NOMO-1 treated with DMSO at 0.1 percent for 48 hours (cell line): ENCODE results near the gene TMTC1.
"Not testable (repeated sequence)": the region's sequence is repeated elsewhere in the genome, so short reads cannot be mapped to it uniquely, and the experiment has no call there.

Experiments used
- DNase-seq: peaks from one replicate; lab custom pipeline; 2025; ENCODE audit not compliant: unreplicated experiment; lab: John Stamatoyannopoulos, UW

Gene TMTC1

GRCh38 chr12:29783773-29784666 is at the start of gene TMTC1:
Gene TMTC1 (minus strand): TSS chr12:29783942. CDS start chr12:29783751, 191 bp downstream.
- peak; percentile 20 for DNase-seq

DNA sequence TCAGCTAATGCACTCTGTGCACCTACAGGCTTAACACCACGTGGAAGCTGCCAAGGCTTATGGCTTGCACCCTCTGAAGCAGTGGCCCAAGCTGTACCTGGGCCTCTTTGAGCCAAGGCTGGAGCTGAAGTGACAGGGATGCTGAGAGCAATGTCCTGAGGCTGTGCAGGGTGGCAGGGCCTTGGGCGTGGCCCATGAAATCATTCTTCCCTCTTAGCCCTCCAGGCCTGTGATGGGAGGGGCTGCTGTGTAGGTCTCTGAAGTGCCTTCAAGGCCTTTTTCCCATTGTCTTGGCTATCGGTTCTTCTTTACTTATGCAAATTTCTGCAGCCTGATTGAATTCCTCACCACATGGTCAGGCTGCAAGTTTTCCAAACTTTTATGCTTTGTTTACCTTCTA is 47.4 kb upstream of the TMTC1 start:
- no peak for DNase-seq

GRCh38 chr12:29830391-29830790 is 46.6 kb upstream of the TMTC1 start:
- no peak for DNase-seq

GRCh38 chr12:29818916-29819623 is 35.3 kb upstream of the TMTC1 start:
- DNase-seq, result no peak

GRCh38 chr12:29816874-29817725 is 33.4 kb upstream of the TMTC1 start:
- no peak for DNase-seq

GRCh38 chr12:29809616-29810361 is 26.0 kb upstream of the TMTC1 start:
- DNase-seq, result not testable (repeated sequence)

GRCh38 chr12:29807129-29807528 is 23.4 kb upstream of the TMTC1 start:
- DNase-seq, result no peak

DNA sequence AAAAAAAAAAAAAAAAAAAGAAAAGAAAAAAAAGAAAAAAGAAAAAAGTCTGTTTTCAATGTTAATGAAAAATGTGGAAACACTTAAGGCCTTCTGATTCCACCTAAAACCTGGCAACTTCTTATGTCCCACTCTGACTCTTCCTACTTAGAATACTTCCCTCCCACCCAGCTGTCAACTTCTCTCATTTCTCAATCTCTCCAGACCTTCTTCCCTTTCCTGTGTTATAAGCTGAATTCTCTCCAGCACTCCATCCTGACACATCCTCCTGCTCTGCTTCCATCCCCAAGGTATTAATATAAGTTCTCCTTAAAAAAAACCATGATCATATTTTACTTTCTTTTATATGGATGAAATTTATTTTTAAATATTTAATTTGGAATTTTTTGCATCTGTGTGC is 20.3 kb upstream of the TMTC1 start:
- DNase-seq, result no peak

DNA sequence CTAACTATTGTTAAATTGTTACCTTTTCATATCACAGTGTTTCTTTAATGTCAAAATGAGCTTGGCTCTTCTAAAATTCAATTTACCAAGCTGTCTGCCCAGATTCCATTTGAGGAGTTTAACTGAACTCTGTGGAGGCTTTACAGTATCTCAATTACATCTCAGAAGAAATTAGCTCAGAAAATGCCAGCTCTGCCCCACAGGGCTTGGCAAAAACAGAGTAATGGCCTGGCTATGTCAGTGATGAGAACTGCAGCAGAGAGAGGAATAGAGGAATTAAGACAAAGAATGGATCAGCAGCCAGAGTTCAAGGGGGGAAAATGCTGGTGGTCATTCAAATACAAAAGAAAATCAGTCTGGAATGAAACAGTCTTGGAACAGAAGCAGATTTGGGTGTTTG is 15.8 kb upstream of the TMTC1 start:
- no peak for DNase-seq

- DNase-seq, result no peak
Observed at GRCh38 chr12:29797565-29798355, 14.0 kb upstream of the TMTC1 start.

DNA sequence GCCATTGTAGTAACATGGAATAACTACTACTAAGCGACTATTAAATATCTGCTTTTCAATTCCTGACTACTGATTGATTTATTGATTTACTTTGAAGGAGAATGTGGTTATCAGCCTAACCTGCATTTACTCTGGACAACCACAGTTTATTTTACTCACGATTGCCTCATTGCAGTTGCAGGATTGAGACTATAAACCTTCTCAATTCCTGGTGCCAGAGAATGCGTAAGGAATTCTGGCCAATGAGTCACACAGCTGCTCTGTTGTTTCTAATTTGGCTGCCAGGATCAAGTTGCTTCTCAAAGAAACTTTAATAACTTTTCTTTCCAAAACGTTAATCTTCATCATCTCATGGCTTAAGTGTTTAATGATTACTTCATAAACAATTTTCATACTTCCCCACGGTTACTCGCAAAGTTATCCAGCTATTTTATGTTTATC is 13.1 kb upstream of the TMTC1 start:
- no peak for DNase-seq

- DNase-seq, result no peak
Observed at GRCh38 chr12:29795715-29796114, 12.0 kb upstream of the TMTC1 start.

- DNase-seq, result no peak
Observed at GRCh38 chr12:29794862-29795261, 11.1 kb upstream of the TMTC1 start.

GRCh38 chr12:29792853-29793252 is 9.1 kb upstream of the TMTC1 start:
- no peak for DNase-seq

DNA sequence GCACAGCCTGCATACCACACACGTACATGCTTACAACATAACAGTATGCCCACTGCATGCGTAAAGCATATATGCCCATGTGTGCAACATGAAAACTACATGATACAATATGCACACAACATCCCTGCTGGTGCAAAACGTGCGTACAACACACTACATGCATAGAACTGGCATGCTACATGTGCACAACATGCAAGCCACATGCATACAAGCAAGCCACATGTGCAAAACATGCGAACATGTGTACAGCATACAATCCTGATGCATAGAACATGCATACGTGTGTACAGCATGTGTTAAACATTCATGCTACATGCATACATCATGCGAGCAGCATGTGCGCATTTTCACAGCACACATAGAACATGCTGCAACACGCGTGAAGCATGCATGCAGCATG is 8.4 kb upstream of the TMTC1 start:
- DNase-seq, result no peak

- no peak for DNase-seq
Observed at GRCh38 chr12:29782871-29783772, 620 bp downstream of the TMTC1 start.

GRCh38 chr12:29782285-29782870 is 1.4 kb downstream of the TMTC1 start:
- DNase-seq, result peak; percentile 97

GRCh38 chr12:29781705-29782266 is 2.0 kb downstream of the TMTC1 start:
- no peak for DNase-seq
